GM19351 (cell line): ENCODE results near the gene RPS23.

Experiments used
- ATAC-seq: cut with Tn5 transposase; IDR thresholded peaks from one replicate; pipeline ENCODE4 v1.9.1; 2021; ENCODE audit warnings: mild to moderate bottlenecking, moderate library complexity; ENCODE audit not compliant: unreplicated experiment

Gene RPS23

DNA sequence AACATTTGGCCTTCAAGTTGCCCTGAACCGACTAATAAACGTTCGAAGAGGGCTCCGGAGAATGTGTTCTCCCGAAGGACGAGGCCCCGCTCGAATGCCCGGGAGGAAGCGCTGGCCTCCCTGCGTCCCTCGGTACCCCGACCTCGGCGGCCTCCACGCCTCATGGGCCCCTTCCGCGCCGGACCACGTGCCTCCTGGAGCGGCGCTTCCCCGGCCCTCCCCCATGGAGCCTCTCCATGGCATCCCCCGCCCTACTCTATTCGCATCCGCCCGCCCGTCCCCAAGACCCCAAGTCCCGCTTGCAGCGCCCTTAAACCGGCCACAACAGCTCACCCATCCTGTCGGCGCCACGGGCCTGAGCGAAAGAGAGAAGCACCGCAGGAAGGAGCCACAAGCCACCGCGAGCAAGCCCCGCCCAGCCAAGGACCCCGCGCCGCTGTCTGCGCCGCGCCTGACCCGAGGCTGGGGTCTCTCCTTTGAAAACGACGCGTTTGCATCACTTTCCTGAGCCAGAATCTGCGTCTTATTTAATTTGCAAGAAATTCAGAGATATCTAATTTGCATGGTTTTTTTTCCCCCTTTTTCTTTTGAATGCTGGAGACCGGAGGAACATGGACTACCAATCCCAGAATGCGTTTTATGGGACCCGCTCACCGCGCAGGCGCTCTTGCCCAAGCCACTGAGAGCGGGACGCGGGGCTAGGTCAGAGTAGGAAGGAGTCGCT lies at the start of gene RPS23:
Gene RPS23 (minus strand): TSS at position 368 of the 724 bp plus-strand sequence. CDS start 31 bp downstream, at position 337.
- ATAC-seq = peak; percentile 88

DNA sequence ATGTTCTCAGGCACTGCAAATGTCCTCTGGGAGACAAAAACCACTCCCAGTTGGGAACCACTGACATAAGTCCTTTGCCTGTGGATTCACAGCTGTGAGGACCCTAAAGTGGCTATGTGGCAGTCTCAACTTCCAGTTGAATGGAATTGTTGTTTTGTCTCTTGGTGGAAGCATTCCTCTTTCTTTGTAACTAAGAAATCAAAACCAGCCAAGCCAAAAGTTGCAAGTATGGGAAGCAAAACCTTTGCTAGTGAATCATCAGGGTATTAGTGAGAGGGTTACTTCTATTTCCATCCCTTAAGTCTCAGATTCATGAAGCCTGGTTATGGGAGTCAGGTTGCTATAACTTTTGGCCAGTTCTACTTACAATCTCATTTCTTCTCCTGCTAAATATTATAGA lies 49.8 kb upstream of the RPS23 start:
- ATAC-seq = no peak

DNA sequence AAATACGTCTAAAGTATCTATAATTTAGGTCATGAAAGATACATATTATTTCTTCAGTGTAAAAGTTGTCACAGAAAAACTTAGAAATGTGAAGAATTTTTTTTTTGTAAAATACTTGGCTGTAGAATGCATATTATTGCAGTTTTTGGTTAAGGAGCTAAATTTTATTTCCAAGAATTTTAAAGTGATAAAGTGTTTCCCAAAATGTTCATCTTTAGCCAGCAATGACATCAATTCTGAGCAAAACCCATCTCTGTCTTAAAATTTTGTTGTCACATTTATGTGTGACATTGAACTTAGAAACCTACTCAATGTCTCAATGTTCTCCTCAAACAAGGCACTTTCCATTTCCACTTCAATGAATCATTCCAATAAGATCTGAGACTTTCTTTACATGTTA lies 47.8 kb upstream of the RPS23 start:
- ATAC-seq = no peak

DNA sequence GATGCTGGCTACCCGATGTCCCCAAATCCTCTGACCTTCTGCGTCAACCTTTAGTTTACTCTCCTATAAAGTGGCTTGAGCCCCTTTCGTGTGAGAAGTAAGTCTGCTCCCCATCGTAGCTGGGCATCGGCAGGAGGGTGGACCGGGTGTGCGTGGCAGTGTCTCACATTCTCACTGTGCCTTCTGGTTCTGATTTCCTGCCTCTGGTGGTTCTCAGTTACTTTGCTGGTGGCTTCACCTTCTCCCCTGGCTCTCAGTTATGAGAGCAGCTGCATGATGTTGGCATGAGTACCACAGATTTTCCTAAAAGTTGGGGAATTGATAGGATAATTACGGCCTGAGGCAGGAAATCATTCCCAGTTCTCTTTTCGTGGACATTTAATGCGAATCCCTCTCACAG lies 47.0 kb upstream of the RPS23 start:
- no peak for ATAC-seq

DNA sequence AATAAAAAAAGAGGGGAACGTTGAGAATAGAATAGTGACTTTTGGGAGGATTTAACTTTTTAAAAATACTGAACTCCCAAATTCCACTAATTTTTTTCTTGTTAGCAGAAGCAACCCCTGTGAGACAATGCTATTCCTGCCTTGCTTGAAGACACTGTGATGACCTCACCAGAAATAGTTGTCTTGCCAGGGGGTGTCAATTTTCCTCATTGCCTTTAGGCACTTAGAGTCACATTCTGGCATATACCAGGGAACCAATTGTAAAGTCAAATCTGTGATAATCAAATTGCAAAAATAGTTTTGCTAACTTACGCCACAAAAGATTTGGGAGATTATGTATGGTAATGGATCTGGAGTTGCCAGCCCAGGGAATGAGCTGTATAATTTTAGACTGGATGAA lies 42.8 kb upstream of the RPS23 start:
- no peak for ATAC-seq

DNA sequence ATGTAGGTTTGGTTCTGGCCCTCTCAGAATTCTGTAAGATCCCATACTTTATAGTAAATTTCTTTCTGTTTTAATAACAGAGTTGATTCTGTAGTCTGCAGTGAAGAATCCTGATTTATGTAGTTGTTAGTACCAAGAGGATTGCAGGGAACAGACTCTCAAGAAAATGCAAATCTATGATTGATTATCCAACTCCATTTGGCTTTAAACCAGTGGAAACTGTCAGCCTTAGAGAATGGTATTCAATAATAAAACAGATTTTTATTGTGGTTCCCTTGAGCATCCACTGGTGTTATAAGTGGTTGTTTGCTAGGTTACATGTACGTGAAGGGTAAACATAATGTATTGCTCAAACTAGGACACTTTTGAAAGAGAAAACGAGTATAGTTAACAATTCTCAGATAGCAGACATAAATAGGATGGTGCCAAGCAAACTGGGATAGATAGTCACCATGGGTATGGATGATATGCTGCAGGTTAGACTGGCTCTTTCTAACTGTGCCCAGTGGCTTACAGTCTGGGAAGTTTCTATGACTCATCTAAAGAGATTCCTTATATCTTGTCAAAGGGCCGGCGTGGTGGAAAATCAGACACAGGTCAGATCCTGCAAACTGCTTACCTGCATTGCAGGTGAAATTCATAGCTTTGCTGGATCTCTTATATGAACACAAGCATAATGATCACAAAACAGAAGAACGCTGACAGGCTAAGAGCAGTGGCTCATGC lies 41.7 kb upstream of the RPS23 start:
- no peak for ATAC-seq

DNA sequence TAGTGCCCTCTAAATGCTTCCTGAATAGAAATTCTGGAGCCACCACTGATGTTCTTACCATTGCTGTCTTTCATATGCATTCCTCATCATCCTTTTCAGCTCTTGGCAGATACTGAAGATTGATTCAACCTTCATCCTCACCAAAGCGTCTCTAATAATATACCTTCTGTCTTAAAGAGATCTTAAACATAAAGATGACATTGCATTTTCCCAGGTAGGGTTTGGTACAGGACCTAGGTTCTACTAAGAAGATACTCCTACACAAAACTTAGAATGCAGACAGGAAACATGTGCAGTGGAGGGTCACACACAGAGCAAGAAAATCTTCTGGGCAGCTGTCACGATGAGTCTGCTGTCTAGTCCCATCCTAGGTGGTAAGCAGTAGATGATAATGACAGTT lies 41.0 kb upstream of the RPS23 start:
- ATAC-seq = no peak

DNA sequence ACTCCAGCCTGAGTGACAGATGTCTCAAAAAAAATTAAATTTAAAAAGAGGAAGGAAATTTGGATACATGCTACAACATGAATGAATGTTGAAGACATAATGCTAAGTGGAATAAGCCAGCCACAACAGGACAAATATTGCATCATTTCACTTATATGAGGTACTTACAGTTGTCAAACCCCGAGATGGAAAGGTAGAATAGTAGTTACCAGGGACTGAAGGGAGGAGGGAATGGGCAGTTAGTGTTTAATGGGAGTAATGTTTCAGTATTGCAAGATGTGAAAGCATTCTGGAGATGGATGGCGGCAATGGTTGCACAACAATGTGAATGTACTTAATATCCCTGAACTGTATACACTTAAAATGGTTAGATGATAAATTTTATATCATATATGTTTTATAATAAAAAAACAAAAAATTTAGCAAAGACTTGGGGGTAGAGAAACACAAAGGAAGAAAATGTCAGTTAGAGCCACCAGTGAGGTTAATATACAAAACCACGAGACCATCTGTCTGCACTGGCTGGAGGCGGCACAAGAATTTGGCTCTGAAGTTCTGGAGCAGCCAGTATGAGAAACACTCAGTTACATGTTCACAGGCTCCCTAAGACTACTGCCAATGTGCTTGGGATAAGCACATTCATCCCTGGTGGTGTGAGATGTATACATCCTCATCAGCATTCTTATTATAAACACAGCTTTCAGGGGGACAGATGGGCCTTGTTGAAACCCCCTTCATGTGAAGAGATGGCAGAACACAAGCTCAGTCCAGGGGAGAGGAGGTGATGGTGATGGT lies 37.0 kb upstream of the RPS23 start:
- ATAC-seq = no peak

DNA sequence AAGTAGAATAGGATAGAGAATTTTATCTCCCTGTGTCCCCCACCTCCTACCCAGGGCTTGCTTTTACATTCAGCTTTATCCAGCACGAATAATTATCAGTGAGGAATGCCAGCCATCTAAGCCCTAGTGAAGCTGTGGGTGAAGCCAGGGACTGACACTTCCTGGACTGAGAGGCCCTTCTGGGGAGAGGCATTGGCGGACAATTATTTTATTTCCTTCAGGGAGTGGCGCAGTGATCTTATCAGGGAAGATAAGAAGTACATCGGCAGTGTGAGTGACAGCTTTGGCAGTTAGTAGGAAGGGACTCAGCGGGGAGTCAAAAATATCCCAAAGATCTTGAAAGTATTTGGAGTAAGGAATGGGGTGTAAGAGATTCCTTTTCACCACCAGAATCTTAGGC lies 34.9 kb upstream of the RPS23 start:
- ATAC-seq = no peak

DNA sequence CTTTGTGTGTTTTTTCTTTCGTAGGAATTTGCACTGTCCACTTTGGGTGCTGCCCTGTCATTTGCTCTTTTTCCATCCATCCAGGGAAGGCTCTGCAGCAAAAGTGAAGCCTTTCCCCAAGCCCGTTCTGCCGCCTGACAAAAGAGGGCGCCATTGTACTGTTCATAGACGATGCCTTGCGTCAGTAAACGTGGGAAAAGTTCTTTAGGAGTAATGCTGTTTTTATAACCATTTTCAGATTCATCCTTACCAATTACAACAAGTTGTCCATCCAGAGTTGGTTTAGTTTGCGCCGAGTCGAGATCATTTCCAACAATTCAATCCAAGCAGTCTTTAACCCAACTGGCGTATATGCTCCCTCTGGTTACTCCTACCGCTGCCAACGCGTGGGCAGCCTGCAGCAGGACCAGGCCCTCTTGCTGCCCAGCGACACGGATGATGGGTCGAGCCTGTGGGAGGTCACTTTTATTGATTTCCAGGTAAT lies 34.3 kb upstream of the RPS23 start:
- ATAC-seq = no peak

DNA sequence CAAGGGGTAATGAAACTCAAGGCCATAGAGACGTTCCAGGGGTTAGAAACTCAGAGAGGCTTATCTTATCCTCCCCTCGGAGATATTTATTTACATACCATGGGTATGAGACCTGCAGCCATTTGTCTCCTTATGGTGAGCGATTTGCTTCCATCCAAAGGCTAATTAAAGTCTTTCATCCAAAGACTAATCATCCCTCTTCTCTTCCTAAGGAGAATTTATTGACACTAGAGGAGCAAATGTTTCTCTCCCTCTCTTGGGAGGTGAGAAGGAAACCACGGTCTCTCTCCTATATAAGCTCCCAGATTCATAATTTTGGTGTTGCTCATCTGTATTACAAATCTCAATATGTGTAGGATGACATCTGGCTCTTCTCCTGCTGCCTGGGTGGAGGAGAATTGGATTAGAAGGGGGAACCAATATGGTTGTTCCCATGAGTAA lies 31.0 kb upstream of the RPS23 start:
- no peak for ATAC-seq

DNA sequence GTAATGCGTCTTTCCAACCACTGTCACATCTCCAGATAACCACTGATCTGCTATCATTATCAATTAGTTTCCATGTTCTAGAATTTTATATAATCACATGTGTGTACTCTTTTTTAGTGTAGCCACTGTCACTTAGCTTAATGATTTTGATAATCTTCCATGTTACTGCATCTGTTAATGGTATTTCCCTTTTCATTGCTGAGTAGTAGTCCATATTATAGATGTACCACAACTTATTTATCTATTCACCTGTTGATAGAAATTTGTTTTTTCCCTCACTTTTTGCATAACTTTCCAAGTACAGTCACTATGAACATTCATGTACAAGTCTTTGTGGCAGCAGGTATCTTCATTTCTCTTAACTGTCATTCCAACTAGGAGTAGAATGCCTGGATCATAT lies 30.3 kb upstream of the RPS23 start:
- ATAC-seq = no peak

DNA sequence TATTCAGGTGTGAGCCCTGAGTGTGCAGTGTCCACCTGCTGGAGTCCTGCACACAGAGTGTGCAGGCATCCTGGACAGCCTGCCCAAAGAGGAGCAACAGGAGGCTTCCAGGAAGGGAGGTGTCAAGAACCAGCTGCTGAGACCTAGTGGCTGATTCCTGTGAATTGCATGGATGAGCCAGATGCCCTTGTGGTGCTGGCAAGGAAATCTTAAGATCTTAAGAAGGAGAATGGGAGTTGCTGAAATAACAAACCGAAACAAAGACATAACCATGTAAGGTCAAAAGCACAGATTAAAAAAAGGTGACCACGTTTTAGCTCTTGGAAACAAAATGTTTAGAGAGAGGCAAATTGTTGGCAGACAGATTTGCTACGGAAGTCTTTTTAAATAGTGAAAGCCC lies 29.3 kb upstream of the RPS23 start:
- no peak for ATAC-seq

DNA sequence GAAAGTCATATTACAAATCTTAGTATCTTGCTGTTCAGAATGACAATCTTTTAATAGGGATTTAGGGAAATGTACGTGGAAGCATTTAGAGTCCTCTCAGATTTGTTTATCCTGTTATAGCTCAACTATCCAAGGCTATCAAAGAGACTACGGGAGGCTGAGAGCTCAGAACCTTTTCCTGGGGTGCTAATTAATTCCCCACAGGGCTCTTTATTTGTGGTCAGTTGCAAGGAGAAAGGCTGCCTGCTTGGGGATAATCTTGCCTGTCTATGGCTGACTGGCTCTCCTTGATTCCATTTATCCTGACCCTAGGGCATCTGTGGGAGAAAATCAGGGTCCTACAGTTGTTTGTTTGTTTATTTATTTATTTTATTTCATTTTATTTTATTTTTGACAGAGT lies 28.0 kb upstream of the RPS23 start:
- no peak for ATAC-seq

DNA sequence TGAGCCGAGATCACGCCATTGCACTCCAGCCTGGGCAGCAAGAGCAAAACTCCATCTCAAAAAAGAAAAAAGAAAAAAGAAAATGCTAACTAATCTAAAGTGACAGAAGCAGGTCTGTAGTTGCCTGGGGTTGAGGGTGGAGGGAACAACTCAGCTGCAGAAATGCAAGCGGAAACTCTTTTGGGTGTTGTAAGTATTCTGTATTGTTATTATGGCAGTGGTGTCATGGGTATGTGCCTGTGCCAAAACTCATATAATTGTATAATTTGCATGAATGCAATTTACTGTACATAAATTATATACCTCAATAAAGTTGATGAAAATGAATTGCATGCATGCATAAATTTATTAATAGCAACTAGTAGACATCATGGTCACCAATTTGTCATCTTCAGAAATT lies 23.0 kb upstream of the RPS23 start:
- no peak for ATAC-seq

DNA sequence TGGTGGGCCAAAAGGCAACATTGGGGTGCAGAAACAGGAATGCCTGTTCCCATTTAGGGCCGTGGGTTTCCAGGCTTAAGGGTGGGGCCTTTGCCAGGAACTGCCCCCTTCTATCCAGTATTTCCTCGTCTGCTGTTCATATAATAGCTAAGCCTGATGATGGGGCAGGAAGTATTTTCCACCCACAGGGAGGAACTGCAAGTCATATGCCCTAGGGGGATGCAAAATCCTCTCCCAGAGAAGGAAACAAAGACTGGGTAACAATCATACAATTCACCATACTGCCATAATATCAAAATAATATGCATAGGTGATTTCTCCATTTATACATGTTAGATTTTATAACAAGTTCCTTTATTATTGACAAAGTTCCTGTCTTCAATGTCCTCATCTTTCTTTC lies 20.5 kb upstream of the RPS23 start:
- no peak for ATAC-seq

DNA sequence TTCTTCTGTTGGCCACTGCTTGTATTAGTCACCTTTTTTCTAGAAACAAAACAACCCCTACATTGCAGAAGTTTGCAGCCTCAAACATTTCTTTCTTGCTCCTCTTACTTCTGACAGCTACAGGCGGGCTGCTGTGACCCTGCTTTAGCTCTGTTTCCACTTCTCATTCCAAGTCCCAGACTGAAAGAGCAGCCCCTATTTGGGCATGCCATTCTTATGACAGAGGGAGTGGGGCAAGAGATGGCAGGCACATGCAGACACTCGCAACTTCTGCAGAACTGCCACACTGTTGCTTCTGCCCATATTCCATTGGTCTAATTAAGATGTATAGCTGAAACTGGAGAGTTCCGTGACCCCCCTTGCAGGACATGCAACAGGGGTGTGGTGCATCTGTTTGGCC lies 19.6 kb upstream of the RPS23 start:
- ATAC-seq = no peak

DNA sequence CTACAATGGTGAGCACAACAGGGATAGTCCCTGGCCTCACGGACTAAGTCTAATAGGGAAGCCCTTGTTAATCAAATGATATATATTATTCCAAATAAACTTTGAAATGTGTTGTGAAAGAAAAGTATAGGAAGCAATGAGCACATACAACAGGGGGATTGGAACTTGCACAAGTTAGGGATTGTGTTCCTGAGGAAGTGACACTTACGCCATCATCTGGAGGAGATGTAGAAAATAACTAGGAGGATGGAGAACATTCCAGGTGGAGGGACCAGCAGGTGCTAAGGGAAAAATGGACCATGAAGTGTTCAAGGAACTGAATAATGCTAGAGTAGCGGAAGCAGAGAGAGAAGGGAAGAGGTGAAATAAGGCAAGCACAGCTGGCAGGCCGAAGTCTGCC lies 18.8 kb upstream of the RPS23 start:
- no peak for ATAC-seq

DNA sequence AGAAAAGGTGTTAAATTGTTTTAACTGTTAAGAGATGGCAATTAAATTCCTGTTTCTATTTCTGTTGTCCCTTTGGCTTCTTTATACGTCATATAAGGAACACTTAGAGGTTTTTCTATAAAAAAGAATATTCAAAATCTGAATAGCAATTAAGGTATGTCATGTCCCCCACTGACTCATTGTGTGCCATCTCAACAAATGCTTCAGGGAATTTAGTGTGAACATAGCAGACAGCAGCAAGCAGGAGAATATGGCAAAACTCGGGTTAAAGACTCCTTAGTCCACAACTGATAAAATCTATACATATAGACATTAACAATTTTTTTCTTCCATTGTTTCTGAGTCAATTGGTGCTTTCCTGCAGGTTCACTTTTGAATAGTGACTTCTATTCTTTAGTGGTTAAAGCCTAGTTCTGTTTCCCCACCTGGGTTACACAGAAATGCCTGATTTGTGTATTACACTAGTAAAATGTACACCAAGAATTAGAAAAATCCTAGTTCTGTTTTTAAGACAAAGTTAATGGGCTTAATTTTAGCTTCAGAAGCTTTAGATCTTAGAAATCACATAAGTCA lies 17.9 kb upstream of the RPS23 start:
- peak; percentile 45 for ATAC-seq

DNA sequence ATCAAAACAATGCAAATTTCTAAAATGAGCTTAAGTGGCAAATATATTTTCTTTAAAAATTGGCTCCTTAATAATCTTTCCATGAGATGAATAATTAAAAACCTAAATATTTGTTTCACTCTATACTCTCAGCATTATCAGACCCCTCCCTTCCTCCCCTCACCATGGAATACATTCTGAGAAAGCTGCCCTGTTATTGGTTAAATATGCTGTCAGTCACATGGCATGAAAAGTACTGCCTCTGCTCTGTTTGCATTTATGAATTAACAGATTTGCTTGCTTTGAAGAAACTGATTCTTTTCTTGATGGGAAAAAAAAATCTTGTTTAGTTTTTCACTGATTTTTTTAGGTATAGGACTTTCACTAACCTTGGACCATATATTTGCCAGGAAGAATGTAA lies 17.0 kb upstream of the RPS23 start:
- ATAC-seq = no peak

DNA sequence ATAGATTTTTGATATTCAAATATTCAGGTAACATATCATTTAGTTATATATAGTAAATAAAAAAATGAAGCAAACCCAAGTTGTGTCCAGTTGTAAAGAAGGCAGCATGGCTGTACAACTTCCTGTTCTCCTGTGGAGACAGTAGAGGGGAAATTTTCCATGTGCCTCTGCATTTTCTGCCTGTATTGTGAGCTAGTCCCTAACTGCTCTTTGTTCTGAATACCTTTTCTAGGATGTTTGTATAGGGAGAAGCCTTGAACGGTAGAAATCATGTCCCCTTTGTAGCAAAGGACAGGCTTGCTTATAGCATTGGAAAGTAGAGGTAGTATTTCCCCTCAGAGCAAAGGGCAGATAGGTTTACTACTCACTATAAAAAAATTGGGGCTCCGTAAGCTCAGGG lies 13.3 kb upstream of the RPS23 start:
- no peak for ATAC-seq
